ENCODE results near the gene RAX2. TPM values are rescaled to one million over a fixed set of nuclear protein-coding genes. Genes with fewer than 3 reads are reported as not detected.
"Not testable (repeated sequence)": the region's sequence is repeated elsewhere in the genome, so short reads cannot be mapped to it uniquely, and the experiment has no call there.

Gene RAX2
- total RNA-seq, result not detected

DNA sequence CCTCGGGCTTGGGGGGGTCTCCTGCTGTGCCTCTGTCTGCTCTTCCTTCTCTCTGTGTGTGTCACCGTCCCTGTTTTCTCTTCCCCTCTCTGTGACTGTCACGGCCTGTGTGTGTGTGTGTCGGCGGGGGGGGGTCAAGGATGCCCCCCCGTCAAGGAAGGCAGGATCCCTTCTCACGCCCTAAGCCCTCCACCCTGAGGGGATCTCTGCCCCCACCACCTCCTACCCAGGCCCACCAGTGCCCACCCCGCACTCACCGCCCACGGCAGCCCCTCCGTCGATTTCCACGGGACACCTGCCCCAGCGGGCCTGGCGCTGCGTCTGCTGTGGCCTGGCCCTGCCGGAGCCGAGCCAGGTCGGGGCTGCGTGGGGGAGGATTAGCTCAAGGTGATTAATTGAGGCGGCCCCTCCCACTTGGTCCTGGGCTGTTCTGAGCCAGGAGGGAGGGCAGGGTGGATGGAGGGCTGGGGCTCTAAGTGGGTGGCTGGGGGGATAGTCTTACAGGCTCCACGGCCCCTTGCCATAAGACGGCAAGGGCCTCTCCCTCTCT is at the start of gene RAX2:
RAX2 (minus strand) TSS at position 323 of the 550 bp plus-strand sequence. CDS start 486 bp downstream, outside the sequence.
- no peak for DNase-seq

DNA sequence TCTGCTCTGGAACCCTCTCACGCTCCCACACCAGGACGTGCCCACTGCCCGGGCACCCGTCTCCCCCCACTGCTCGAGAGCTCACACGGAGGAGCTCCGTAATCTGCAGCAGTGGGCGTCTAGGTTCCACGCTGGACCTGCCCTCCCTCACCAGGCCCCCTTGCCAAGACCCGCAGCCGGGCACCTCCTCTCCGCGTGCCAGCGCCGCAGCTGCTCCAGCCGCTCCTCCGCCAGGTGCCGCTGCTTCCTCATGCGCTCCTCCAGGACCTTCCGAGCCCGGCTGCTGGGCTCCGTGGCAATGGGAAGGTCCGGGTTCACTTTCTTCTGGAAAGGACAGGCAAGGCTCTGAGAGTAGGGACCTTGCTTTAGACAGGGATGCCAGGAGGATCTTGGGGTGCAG is 49.1 kb upstream of the RAX2 start:
- no peak for DNase-seq

- no peak for DNase-seq
Measured at GRCh38 chr19:3819989-3820388, 48.0 kb upstream of the RAX2 start.

DNA sequence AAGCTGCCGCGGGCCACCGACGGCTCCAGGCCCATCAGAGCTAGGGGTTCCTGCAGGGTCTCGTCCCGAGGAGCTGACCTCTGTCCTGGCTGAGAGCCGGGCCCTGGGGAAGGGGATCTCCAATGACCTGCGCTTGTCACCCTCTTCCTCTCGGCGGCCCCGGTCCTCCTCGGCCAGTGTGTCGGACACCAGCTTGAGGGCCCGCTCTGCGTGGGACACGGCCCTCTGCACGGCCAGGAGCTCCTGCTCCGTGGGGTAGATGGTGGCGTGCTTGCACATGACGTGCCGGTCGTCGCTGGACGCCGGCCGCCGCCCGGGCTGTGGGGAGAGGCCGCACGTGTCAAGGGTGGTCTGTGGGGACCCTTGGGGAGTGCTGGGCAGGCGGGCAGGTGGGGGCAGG is 46.9 kb upstream of the RAX2 start:
- no peak for DNase-seq

DNA sequence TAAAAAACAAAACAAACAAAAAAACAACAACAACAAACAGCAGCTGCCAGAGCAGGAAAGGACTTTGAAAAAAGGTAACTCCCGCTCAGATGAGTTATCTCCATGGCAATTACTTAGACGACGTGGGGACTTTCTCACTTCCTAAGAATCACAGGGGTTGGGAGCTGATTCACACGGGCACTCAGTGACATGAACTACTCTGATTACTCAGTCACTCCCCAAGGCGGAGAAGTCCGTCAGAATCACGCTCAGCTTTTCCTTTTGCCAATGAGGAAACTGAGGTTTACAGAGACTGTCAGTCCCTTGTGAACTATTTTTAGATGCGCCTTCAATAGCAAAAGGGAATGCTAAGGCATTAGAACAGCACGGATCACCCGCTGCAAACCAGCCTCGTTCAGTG is 46.4 kb upstream of the RAX2 start:
- DNase-seq, result no peak

- DNase-seq, result no peak
Measured at GRCh38 chr19:3817761-3818160, 45.7 kb upstream of the RAX2 start.

- DNase-seq, result no peak
Measured at GRCh38 chr19:3816566-3817218, 44.7 kb upstream of the RAX2 start.

DNA sequence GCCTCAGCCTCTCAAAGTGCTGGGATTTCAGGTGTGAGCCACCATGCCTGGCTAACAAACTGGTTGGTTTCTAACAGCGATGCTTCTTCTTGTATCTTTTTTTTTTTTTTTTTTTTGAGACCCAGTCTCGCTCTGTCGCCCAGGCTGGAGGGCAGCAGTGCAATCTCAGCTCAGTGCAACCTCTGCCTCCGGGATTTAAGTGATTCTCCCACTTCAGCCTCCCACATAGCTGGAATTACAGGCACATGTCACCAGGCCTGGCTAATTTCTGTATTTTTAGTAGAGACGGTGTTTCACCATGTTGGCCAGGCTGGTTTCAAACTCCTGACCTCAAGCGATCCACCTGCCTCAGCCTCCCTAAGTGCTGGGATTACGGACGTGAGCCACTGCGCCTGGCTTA is 44.1 kb upstream of the RAX2 start:
- not testable (repeated sequence) for DNase-seq

GRCh38 chr19:3814648-3815047 is 42.6 kb upstream of the RAX2 start:
- no peak for DNase-seq

GRCh38 chr19:3813473-3814392 is 41.7 kb upstream of the RAX2 start:
- no peak for DNase-seq

DNA sequence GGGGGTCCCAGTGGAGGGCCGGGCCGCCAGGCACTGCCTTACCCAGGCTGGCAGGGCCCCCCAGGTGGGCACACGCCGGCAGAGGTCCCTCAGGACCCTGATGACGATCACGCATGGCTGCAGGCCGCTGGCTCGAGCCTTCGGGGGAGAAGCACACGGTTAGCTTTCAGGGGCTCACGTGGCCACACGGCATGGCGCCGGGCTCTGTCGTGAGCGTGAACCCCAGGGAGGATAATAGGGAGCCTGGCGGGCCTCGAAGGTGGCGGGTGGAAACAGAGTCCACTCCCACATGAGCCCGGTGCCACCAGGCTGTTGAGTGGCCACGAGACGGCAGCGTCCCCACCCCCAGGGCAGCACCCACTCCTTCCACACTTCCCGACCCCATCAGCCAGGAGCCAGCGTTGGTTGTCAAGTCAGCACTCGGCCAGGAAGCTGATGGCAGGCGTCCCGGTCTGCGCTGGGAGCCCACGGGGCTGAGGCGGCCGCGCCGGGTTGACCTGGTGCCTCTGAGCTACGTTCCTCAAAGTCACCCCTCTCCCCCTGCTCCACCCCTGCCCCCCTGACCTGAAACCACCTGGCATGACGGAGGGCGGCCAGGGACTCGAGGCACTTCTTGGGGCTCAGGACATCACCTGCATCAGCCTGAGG is 38.8 kb upstream of the RAX2 start:
- DNase-seq, result no peak

DNA sequence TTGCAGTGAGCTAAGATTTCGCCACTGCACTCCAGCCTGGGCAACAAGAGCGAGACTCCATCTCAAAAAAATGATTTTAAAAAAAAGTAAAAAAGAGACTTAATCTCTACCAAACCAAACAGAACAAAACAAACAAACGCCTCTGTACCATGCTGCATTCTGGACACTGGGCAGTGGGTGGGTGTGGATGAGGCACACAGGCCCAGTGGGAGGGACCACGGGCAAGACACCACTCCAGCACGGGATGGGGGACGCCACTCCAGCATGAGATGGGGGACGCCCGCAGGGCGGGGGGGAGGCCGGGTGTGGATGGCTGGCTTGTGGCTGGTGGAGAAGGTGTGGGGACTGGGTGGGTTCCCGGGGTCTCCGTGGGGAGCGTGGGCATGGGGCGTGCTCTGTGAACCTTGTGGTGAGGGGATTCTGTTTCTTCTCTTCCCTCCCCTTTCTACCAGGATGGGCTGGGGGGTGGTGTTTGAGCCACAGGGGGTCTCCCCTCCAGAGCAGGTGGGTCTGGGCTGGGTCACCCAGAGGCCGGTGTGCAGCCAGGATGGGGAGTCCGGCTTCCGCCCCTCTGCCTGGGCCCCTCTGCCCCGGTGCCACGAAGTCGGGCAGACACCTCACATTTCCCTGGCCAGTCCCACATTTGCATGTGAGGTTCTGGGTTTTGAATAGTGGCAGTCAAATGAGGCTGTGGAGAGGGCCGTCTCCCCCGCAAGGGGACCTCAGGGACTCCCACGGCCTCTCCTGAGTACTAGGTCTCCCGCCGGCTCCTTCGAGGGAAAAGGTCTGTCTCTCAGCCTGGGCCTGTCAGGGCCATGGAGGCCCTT is 38.1 kb upstream of the RAX2 start:
- DNase-seq, result no peak

DNA sequence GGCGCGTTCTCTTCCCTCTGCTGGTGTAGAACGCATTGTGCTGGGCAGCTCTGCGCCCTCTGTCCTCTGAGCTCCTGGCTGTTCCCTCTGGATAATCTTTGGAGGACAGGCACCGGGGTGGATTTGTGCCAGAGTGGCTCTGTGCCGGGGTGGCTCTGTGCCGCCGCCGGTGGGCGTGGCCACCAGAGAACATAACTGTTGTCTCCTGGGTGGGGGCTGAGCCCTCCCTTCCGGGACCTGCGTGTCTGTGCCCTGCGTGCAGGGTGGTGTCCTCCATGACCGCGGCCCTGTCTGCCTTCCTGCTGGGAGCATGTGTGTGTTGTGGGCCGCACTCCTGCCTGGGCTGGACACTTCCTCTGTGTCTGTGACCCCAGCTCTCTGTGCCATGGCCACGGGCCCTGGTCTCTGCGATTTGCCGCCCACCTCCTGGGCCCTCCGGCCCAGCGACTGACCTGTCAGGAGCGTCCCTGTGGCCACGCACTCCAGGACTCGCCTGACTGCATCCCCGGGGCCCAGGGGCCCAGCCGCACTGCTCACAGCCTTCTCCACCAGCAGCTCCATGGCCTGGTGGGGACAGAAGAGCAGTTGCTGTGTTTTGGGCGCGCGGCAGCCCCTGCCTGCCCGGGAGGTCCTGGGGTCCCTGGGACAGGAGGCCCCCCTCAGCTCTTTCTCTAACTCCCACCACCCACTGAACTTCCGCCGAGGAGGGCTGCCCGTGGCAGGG is 36.6 kb upstream of the RAX2 start:
- no peak for DNase-seq

GRCh38 chr19:3807574-3808354 is 35.7 kb upstream of the RAX2 start:
- DNase-seq, result no peak

DNA sequence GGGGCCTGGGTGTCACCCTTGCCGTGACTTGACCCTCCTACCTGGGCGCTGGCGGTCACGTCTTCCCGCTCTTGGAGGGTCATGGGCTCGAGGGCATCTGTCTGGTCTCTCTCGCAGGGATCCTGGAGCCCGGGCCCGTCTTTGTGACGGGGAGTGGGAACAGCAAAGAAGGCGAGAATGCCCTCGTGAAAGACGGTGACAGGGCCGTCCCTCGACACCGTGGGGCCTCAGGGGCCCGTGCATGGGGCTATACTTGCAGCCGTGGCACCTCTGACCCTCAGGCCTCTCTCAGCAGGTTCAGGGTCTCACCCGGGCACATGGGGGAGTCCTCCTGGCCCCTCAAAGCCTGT is 35.1 kb upstream of the RAX2 start:
- no peak for DNase-seq

GRCh38 chr19:3805859-3806258 is 33.8 kb upstream of the RAX2 start:
- no peak for DNase-seq

DNA sequence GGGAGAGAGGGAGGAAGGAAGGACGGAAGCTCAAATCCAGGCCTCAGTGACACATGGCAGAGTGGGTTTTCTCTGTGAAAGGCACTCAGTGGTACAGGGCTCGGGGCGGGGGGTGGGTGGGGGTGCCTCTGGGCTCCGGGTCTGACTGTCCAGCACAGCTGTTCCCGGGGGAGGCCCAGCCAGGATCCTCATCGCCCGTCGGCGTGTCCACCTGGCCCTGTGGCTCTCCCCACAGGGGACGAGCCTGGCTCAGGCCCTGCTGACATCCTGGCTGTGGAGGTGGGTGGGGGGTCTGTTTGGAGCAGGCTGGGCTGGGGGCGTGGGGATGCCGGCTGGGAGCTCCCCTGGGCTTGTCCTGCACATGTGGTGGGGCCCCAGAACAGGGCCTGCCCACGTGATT is 32.4 kb upstream of the RAX2 start:
- no peak for DNase-seq

GRCh38 chr19:3803986-3804385 is 32.0 kb upstream of the RAX2 start:
- no peak for DNase-seq

DNA sequence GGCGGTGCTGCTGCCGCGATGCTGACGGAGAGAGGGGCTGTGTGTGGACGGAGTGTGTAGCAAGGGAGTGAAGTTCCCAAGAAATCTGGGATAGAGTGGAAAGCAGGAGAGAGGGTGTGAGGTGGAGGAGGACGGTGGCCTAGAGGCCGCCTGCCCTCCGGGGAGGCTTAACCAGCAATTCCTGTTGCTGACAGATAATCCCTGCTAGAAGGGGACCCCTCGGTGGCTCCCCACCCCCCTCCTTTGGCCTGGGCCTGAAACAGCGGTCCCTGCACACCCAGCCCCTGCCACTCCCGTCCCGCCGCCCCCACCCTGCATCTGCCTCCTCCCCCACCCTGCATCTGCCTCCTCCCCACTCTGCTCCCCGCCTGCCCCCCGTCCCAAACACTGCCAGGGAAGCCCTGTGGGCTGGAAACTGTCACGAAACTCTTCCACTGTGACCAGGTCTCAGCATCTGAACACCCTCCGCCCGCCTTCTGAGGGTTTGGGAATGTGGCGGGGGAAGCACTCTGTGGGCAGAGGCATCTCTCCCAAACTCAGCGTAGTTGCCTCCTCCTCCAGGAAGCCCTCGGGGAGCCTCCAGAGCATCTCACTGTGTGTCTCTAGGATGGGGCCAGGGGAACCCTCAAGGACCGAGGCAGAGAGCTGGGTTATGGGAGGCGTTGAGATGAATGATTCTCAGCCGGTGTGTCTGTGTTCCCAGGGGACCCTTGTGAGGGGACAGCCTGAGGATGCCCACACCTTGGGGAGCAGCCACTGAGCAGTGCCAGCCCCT is 31.3 kb upstream of the RAX2 start:
- no peak for DNase-seq
